ENCODE measurements around the gene LRRFIP2.

DNA sequence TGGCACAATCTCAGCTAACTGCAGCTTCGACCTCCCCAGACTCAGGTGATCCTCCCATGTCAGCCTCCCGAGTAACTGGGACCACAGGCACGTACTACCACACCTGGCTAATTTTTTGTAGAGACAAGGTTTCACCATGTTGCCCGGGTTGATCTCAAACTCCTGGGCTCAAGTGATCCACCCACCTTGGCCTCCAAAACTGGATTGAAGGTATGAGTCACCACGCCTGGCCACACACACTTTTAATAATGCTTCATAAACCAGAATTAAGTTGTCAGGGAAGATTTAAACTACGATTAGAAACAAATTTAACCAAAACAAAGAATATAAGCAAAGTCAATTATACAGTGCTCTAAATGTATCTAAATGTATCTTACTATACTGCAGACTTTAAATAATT is 87.5 kb downstream of the LRRFIP2 start:
- no peak for TF ChIP-seq EZH2phosphoT487 (IDR thresholded peaks at IDR 0.05; ENCODE audit: insufficient read depth, low read depth)
- no peak for TF ChIP-seq EZH2 (IDR thresholded peaks at IDR 0.05; ENCODE audit: insufficient read depth, poor library complexity, severe bottlenecking)

Measured in GM23248 (cell line).